ENCODE results near the gene STK10.

STK10 gene

DNA sequence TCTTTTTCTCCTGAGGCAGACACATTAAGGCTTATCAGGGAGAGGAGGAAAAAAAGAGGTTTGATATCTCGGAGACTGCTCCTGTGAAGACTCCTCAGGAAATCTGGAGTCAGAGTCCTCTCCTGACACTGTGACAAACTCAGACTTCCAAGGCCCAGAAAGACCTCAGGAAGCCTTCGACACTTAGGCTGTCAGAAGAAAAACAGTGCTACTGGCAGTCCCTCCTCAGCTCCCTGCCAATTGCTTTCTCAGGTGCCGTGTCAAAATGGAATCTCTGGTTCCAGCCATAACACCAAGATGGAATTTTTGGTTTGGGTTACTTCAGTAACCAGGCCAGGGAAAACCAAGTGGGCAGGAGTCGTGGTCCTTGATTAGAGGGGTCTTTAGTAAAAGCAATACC, 4.1 kb downstream of the STK10 start:
- TF ChIP-seq, protein P1, sequence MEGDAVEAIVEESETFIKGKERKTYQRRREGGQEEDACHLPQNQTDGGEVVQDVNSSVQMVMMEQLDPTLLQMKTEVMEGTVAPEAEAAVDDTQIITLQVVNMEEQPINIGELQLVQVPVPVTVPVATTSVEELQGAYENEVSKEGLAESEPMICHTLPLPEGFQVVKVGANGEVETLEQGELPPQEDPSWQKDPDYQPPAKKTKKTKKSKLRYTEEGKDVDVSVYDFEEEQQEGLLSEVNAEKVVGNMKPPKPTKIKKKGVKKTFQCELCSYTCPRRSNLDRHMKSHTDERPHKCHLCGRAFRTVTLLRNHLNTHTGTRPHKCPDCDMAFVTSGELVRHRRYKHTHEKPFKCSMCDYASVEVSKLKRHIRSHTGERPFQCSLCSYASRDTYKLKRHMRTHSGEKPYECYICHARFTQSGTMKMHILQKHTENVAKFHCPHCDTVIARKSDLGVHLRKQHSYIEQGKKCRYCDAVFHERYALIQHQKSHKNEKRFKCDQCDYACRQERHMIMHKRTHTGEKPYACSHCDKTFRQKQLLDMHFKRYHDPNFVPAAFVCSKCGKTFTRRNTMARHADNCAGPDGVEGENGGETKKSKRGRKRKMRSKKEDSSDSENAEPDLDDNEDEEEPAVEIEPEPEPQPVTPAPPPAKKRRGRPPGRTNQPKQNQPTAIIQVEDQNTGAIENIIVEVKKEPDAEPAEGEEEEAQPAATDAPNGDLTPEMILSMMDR (conservative IDR thresholded peaks at IDR 0.05; ENCODE audit: low read depth), result no peak
- ChIA-PET POLR2A (ENCODE audit: low non-redundant PET) (no interaction called here), CTCF (interaction anchor here (0.6 to 0.7 kb wide), 4 partner anchors 22 to 749 kb away, joined by 3 to 5 read pairs (median 4); no protein-coding TSS in a partner anchor)
- peak overlapping the region; percentile 17; the same call in 1 of the 2 replicates for H3K27ac ChIP-seq
- no peak for DNase-seq (ENCODE audit: low spot score)

- TF ChIP-seq, protein P1 (conservative IDR thresholded peaks at IDR 0.05; ENCODE audit: low read depth), result no peak
- DNase-seq (ENCODE audit: low spot score), result no peak
- CTCF ChIA-PET, result interaction anchor here (0.6 to 0.7 kb wide), 5 partner anchors 76 to 152 kb away, joined by 3 to 4 read pairs (median 3); no protein-coding TSS in a partner anchor
- no peak overlapping the region for H3K27ac ChIP-seq
- POLR2A ChIA-PET (ENCODE audit: low non-redundant PET), result interaction anchor here (0.6 to 0.7 kb wide), 2 partner anchors 9 to 127 kb away, joined by 8 to 13 read pairs; no protein-coding TSS in a partner anchor
Measured at GRCh38 chr5:172182291-172182690, 5.7 kb downstream of the STK10 start.

- CTCF ChIA-PET, result interaction anchor here (0.6 kb wide), 1 partner anchor 19 kb away, joined by 3 read pairs; no protein-coding TSS in a partner anchor
- TF ChIP-seq, protein P1 (conservative IDR thresholded peaks at IDR 0.05; ENCODE audit: low read depth), result no peak
- DNase-seq (ENCODE audit: low spot score), result no peak
- no peak overlapping the region for H3K27ac ChIP-seq
- POLR2A ChIA-PET (ENCODE audit: low non-redundant PET), result no interaction called here
Measured at GRCh38 chr5:172180936-172181335, 7.1 kb downstream of the STK10 start.

- H3K27ac ChIP-seq, result 0 out of 2 replicates have a peak overlapping the region, but pooled peaks have one; percentile 2
- no peak for DNase-seq (ENCODE audit: low spot score)
- TF ChIP-seq, protein P1 (conservative IDR thresholded peaks at IDR 0.05; ENCODE audit: low read depth), result no peak
- POLR2A ChIA-PET (ENCODE audit: low non-redundant PET), result no interaction called here
- CTCF ChIA-PET, result interaction anchor here (0.6 kb wide), 3 partner anchors 16 to 550 kb away, joined by 3 to 4 read pairs (median 4); no protein-coding TSS in a partner anchor
Measured at GRCh38 chr5:172178991-172179989, 8.7 kb downstream of the STK10 start.

DNA sequence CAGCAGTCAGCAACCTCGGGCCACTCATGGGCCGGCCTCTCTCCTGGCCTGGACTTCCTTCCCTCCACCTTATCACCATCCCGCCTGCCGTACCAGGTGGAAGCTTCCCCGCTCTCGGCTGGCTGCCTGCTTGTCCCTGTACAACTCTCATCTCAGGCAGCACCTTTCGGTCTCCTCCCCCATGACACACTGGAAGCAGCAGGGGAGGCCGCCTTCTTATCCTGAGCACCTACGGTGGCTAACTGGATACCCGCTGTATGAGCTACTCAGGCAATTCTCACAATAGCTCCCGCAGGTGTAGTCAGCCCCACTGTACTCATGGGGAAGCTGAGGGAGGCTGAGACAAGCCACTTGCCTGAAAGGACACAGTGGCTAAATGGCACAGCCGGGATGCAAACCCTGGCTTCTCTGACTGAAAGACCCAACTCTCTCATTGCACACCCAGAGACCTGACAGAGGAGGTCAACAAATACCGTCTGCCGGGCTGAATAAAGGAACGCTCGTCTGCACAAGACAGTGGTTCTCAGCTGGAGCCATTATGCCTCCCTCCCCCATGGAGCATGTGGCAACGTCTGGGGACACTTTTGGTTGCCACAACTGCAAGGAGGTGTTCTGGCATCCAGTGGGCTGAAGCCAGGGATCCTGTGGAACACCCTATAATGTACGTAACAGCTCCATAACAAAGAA, 9.6 kb downstream of the STK10 start:
- ChIA-PET CTCF (interaction anchor here (0.6 kb wide), 1 partner anchor 549 kb away, joined by 4 read pairs; no protein-coding TSS in a partner anchor), POLR2A (ENCODE audit: low non-redundant PET) (no interaction called here)
- TF ChIP-seq, protein P1 (conservative IDR thresholded peaks at IDR 0.05; ENCODE audit: low read depth), result no peak
- H3K27ac ChIP-seq, result no peak overlapping the region
- no peak for DNase-seq (ENCODE audit: low spot score)

- H3K27ac ChIP-seq, result no peak overlapping the region
- no peak for DNase-seq (ENCODE audit: low spot score)
- TF ChIP-seq, protein P1 (conservative IDR thresholded peaks at IDR 0.05; ENCODE audit: low read depth), result no peak
- ChIA-PET POLR2A (ENCODE audit: low non-redundant PET) (no interaction called here), CTCF (no interaction called here)
Measured at GRCh38 chr5:172177176-172177575, 10.8 kb downstream of the STK10 start.
